HG02798 (cell line): Measurements from ENCODE around the gene RPRD2.
A peak's percentile ranks its signal among the peaks of the same experiment; 100 is the strongest.
"Not testable (repeated sequence)": the region's sequence is repeated elsewhere in the genome, so short reads cannot be mapped to it uniquely, and the experiment has no call there.

ENCODE experiments used
- ATAC-seq: cut with Tn5 transposase; IDR thresholded peaks from one replicate; pipeline ENCODE4 v1.9.1; 2021; ENCODE audit warnings: mild to moderate bottlenecking; ENCODE audit not compliant: unreplicated experiment, poor library complexity

The RPRD2 gene

DNA sequence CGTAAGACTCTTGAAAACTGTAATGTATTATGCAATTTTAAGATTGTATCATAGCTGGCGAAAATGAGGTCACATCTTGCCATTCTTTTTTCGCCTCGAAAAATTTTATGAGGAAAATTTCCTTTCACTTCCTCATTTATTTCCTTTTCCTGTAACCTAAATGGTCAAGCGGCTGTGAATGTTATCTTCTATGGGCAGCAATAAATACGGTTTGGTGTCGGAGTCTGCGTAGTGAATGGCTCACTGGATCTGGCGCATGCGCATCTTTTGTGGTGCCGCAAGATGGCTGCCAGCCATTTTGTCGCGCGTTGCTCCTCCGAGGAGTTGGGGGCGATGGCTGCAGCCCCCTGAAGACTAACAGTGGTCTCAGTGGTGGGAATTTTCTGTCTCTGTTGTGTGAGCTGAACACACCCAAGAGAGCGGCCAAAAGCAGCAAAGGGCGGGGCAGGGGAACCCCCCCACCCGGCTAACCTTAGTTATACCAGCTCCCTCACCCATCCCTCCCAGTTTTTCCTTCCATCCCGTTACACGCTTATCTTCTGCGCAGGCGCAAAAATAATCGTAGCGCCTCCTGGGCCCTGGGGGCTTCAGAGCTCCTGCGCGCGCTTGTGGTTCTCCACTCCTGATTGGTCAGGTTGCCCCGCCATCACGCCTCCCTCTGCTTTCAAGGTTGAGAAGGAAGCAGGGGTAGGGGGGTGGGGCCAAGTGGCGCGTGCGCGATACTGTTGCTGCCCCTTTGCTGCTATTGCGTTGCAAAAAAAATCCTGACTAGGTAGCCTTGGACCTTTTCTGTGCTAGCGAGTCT is at the start of gene RPRD2:
Gene RPRD2 (plus strand): TSS at position 722 of the 805 bp plus-strand sequence. CDS start 568 bp downstream, outside the sequence.
- ATAC-seq, result peak; percentile 90

DNA sequence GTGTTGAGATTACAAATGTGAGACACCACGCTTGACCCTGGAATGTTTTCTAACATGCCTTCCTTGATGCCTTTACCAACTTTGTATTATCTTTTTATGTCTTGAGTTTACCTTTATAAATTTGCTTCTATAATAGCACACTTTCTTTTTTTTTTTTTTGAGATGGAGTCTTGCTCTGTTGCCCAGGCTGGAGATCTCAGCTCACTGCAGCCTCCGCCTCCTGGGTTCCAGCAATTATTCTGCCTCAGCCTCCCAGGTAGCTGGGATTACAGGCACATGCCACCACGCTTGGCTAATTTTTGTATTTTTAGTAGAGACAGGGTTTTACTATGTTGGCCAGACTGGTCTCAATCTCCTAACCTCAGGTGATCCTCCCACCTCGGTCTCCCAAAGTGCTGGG is 49.3 kb upstream of the RPRD2 start:
- not testable (repeated sequence) for ATAC-seq

DNA sequence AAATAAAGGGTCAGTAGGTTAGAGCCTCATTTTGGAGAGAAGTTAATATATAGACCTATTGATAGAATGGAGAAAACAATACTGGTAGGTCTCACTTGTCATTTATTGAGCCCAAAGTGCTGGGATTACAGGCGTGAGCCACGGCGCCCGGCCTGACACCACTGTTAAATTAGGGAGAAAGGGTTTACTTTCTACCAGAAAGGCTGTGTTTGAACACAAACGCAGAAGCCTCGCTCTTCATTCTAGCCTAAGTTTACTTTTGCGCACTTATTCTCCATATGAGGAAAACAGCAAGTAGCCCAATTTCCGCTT is 43.3 kb upstream of the RPRD2 start:
- no peak for ATAC-seq

DNA sequence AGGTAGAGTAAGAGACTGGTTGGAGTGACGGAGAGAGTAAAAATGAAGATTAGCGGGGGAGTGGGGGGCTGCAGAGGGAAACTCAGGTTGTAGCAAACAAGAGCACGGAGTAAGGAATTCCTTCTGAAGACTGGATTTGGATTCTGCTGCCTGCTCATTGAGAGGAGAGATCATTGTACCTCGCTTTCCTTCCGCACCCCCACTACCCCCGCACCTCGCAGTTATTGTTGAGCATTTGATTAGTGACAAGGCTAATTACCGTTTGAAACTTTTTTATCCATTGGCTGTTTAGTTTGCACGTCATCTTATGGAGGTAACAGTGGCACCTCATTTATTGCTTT is 42.2 kb upstream of the RPRD2 start:
- no peak for ATAC-seq

GRCh38 chr1:150322310-150322709 is 41.6 kb upstream of the RPRD2 start:
- ATAC-seq, result no peak

DNA sequence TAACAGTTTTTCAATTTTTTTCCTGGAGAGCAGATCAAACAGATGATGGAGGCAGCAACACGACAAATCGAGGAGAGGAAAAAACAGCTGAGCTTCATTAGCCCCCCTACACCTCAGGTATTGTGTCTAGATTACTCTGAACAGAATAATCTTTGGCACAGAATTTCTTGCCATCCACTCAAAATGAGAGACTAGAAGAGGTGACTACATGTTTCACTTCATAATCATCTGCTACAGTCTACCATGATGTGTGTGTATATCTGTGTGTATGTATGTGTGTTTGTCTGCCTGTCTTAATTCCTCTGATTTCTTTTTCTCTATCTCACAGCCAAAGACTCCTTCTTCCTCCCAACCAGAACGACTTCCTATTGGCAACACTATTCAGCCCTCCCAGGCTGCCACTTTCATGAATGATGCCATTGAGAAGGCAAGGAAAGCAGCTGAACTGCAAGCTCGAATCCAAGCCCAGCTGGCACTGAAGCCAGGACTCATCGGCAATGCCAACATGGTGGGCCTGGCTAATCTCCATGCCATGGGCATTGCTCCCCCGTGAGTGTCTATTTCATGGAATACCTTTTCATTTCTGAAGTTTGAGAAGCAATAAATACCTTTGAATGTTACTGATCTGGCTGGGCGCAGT is 31.2 kb upstream of the RPRD2 start:
- no peak for ATAC-seq

DNA sequence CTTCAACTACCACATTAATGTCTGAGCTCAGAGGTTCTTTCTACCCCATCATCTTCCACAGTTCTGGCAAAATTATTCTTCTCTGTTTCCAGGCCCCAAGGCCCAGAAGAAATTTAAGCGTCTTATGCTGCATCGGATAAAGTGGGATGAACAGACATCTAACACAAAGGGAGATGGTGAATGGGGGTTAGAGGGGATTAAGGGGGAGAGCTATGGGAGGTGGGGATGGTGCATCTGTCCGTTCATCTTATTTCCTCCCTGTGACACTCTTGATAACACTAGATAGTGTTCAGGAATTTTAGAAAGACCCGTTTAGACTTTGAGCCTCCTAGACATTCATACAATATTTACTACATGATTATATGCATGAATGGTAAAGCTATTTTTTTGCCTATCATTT is 17.6 kb upstream of the RPRD2 start:
- no peak for ATAC-seq

- ATAC-seq, result no peak
Observed at GRCh38 chr1:150352866-150353265, 11.1 kb upstream of the RPRD2 start.

DNA sequence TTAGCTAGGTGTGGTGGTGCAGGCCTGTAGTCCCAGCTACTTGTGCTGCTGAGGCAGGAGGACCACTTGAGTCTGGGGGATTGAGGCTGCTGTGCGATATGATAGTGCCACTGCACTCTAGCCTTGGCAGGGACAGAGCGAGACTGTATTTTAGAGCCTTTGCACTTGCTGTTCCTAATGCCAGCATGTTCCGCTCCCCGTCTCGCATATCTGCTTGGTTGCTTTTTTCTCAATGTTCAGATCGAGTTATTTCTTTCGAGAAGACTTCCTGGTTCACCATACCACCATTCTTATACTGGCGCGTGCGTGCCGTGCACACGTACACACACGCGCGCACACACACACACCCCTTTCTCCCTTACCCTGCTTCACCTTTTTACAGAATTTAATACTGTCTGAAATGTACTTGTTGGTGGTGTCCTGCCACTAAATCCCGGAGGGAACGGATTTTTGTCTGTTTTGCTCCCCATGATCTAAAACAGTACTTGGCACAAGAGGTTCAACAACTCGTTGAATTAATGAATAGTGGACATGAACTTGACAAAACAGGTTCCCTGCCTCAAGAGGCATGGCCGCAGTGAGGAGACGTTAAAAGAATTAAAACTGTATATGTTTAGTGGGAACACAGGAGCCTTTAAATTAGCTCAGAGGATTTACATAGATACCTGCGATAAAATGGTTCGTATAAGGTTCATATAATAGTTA is 1.1 kb upstream of the RPRD2 start:
- ATAC-seq, result no peak

DNA sequence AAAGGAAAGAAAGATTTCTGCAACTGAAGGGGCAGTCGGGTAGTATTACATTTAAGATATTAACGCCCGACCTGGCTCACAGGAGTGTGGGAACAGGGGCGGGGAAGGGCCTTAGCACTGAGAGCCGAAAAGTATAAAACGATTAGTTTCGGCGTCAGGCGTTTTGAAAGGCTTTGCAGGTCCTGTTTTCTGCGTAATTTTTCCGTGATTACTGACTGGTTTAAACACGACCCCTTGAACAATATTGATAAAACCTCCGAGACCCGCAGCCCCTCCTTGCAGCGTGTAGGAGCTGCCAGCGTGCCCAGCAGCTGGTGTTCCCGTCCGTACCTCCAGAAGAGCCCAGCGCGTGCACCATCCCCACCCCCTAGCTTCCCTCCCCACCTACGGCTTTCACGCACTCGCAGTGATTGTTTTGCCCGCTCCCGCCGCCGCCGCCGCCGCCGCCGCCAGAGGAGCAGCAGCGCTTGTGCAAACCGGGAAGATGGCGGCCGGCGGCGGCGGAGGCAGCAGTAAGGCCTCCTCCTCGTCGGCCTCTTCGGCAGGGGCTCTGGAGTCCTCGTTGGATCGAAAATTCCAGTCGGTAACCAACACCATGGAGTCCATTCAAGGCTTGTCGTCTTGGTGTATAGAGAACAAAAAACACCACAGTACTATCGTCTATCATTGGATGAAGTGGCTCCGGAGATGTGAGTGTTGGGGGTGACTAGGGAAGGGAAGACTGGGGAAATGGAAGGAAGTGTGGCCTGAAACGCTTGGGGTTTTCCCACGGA is 470 bp downstream of the RPRD2 start:
- ATAC-seq, result peak; percentile 24

DNA sequence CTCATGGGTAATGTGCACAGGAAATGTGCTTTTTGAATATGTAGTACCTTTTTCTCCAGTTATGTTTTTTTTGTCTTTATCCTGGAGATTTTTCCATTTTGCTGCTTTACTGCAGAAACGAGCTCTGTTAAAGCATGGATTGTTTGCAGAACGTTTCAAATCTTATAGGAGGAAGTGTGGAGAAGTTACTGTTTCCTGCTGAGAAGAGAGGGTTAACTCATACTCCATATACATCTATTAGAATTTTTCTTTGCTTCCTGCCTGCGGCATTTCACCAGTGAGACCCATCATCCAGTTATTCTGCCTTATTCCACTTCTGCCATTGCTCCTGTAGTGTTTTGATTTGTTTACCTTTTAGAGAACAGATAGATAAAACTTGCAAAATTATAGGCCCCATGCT is 2.0 kb downstream of the RPRD2 start:
- no peak for ATAC-seq

GRCh38 chr1:150366416-150367296 is 2.7 kb downstream of the RPRD2 start:
- no peak for ATAC-seq

DNA sequence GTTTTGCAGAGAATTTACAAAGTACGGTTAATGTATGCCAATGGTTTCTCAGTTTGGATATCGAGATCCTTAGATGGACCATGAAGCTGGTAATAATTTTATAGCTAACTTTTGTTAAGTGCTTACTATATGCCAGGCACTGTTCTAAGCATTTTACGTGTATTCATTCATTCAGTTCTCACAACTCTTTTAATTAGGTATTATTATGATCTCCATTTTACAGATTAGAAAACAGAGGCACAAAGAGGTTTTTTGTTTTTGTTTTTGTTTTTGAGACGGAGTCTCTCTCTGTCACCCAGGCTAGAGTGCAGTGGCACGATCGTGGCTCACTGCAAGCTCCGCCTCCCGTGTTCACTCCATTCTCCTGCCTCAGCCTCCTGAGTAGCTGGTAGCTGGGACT is 7.2 kb downstream of the RPRD2 start:
- no peak for ATAC-seq

- ATAC-seq, result no peak
Observed at GRCh38 chr1:150372580-150372979, 8.6 kb downstream of the RPRD2 start.

DNA sequence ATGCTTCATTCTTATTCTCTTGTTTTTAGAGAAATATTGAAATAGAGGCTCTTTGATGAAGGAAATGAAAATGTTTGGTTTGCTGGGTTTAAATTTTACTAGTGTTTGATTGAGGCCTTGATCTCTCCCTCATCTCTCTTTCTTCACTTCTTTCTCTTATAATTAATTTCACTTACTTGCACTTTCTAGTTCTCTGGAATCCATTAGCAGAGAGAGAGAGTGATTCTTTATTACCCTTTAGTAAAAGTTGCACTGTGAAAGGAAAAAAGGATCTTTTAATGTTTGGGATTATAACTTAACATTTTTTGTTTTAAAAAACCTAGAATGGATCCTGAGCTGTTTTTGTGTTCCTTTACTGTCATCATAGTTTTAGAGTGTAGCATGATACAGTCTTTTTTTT is 12.2 kb downstream of the RPRD2 start:
- ATAC-seq, result no peak

DNA sequence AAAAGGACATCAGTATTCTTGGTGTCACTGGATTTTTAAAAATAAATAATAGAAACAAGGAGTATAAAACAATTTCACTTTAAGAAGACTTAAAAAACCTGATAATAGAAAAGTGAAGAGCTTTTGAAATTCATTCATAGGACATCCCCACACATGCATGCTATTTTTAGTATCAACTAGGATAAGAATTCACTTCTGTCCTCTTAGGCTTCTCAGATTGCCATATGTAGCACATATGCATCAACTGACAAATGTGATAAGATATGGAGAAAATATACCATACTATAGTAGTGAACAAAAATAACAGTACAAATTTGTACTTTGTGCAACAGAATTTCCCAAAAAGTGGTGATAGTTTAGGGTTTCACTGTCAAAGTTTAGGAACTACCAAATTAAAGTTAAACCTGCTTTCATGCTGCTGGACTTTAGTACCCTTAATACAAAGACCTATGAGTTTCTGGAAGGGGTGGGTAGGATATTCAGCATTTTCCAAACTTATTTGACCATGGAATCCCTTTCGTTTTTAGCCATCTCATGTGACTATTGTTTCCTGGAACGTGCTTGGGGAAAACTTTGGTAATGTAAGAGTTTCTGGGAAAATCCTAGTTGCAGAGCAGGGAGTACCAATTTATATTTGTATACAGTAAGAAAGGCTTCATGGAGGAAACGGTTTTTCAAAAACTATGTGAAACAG is 19.8 kb downstream of the RPRD2 start:
- no peak for ATAC-seq

DNA sequence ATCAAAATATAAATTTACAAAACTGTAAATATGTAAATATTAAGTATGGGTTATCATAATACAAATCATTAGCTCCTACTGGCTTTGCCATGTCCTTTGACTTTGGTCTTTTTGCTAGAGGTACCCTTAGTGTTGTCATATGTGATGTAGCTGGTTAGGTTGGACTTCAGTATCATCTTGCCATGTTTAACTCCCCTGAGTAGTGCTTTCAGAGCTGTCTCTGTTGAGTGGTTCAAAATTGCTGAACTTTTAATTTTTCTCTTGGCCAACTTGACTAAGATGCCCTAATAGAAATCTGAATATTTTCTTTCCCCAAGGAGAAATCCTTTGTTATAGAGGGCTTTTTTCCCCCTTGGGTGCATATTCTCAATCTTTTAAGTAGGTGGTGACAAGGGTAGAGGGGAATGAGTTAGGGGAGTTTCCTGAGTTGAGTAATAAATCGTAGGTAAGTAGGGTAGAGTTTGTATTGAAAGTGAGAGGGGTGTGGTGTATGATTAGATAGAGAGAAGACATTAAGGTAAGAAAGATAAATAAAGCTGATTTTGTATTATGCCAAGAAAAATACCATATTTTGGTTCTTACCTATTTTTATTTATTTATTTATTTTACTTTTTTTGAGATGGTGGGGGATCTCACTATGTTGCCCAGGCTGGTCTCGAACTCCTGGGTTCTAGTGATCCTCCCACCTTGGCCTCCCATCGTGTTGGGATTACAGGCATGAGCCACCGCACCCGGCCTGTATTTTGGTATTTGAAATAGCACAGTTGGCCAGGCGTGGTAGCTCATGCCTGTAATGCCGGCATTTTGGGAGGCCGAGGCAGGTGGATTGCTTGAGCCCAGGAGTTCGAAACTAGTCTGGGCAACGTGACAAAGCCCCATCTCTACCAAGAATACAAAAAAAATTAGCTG is 21.8 kb downstream of the RPRD2 start:
- ATAC-seq, result no peak

- no peak for ATAC-seq
Observed at GRCh38 chr1:150386592-150386991, 22.6 kb downstream of the RPRD2 start.
